ENCODE results near the gene NKX6-2. TPM values are rescaled to one million over a fixed set of nuclear protein-coding genes. Genes with fewer than 3 reads are reported as not detected.

Gene NKX6-2
- total and polyA plus RNA-seq, 4 donors, result 0.07 to 7.1 TPM; not detected in 2

- 97% methylated on average over 41 of the region's 41 CpGs for WGBS
- peaks cover 0 to 7% (median 3%) of the 10 kb centered on the region in 4 donors for H3K9me3 ChIP-seq (ENCODE audit: control insufficient read depth in 4 of 4, low read length in 3 of 4)
- H3K4me3 ChIP-seq (ENCODE audit: low read depth in 1 of 3, low read length in 3 of 3), result no peak overlapping the region
- no peak overlapping the region for H3K27ac ChIP-seq (ENCODE audit: low read depth in 1 of 2, low read length in 2 of 2)
- TF ChIP-seq YY1 (IDR thresholded peaks at IDR 0.05) (no peak), MAX (IDR thresholded peaks at IDR 0.05) (no peak), CTCF (IDR thresholded peaks at IDR 0.05; ENCODE audit: low read depth, low read length, missing input control) (no peak), GABPA (IDR thresholded peaks at IDR 0.05 in 1 of 2, conservative IDR thresholded peaks at IDR 0.05 in 1 of 2) (no peak), SP1 (IDR thresholded peaks at IDR 0.05) (no peak), NR2F2 (IDR thresholded peaks at IDR 0.05) (no peak), TAF1 (conservative IDR thresholded peaks at IDR 0.05) (no peak), FOXA2 (IDR thresholded peaks at IDR 0.05) (no peak), FOXA1 (IDR thresholded peaks at IDR 0.05) (no peak), ATF3 (IDR thresholded peaks at IDR 0.05) (no peak), REST (IDR thresholded peaks at IDR 0.05) (no peak), EGR1 (IDR thresholded peaks at IDR 0.05; ENCODE audit: low read depth in 2 of 2) (no peak), ZBTB33 (IDR thresholded peaks at IDR 0.05) (no peak), RXRA (IDR thresholded peaks at IDR 0.05) (no peak), HNF4A (conservative IDR thresholded peaks at IDR 0.05) (no peak), RAD21 (IDR thresholded peaks at IDR 0.05) (no peak), JUND (IDR thresholded peaks at IDR 0.05) (no peak), HNF4G (IDR thresholded peaks at IDR 0.05) (no peak)
- peaks cover 0 to 1% (median 0%) of the 10 kb centered on the region in 4 donors for H3K4me1 ChIP-seq (ENCODE audit: control insufficient read depth in 4 of 4, insufficient read depth in 4 of 4, low read length in 3 of 4)
- H3K27me3 ChIP-seq (ENCODE audit: control insufficient read depth in 4 of 4, insufficient read depth in 4 of 4, low read length in 3 of 4), result peaks cover 0 to 9% (median 1%) of the 10 kb centered on the region in 4 donors
- no peak overlapping the region for H3K9ac ChIP-seq (ENCODE audit: low read depth in 1 of 2, low read length in 2 of 2)
- peaks cover 6 to 24% (median 14%) of the 10 kb centered on the region in 4 donors for H3K36me3 ChIP-seq (ENCODE audit: control insufficient read depth in 4 of 4, insufficient read depth in 3 of 4, low read depth in 1 of 4, low read length in 3 of 4)
- DNase-seq (ENCODE audit: low spot score), result no peak
Measured at GRCh38 chr10:132779549-132780294, 6.2 kb downstream of the NKX6-2 start.
